Measurements from ENCODE around the gene METTL1. TPM values are rescaled to one million over a fixed set of nuclear protein-coding genes. Genes with fewer than 3 reads are reported as not detected.
"Not testable (repeated sequence)": the region's sequence is repeated elsewhere in the genome, so short reads cannot be mapped to it uniquely, and the experiment has no call there.

METTL1 gene
- total RNA-seq, 2 donors from 2014 or later: 9.3 to 11.6 TPM

- no peak for ATAC-seq
- DNase-seq: no peak
- intact Hi-C loops (cut with DNase I, micrococcal nuclease): no loop called here
Observed at GRCh38 chr12:57732726-57733593, 38.9 kb downstream of the METTL1 start.

DNA sequence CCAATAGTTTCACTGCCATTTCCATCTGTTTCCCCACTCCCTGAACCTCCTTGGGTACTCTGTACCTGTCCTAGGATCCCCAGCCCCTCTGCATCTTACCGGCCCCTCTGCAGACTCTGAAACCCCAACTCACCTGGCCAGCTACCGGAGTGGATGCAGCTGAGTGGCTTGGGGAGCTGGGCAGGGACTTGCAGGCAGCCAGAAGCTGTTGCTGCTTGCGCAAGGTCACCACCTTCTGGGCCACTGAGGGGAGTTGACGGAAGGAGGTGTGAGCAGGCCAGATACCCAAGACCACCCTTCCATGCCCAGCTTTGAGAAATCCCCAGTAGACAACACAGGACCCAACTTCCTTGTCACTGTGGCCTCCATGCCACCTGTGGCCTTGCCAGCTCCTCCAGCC is 39.6 kb downstream of the METTL1 start:
- intact Hi-C loops (cut with DNase I, micrococcal nuclease): no loop called here
- DNase-seq: no peak
- no peak for ATAC-seq

GRCh38 chr12:57731411-57732080 is 40.4 kb downstream of the METTL1 start:
- DNase-seq (no peak), ATAC-seq (no peak)
- intact Hi-C loops (cut with DNase I, micrococcal nuclease): no loop called here

DNA sequence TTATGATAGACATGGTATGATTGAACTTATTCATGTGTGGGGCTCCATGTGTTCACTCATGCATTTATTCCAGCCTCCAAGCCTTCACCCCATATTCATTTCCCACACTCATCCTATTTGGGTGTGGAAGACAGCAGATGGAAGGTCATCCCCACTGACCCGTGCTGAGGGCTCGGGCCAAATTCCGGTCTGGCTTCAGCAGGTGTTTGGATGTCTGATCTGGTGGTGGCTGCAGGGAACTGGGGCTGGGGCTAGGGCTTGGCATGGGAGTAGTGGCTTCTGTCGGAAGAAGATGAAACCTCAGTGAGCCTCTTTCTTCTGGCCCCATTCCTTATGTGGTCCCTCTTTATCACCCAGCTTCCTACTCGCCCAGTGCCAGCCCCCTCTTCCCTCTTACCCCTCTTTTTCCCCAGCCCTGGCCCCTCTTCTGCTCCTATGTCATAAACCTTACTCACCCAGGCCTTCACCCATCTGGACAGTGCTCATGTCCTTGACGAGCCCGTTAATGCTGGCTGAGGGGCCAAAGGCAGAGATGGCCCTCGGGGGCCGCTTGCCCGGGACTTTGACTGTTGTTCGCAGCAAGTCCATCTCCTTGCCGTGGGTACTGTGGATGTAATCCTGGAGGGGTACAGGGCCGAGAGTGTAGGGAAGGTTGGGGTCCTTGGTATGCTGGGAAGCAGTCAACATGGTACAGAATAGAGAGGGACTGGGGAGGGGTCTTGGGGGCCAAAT is 41.4 kb downstream of the METTL1 start:
- no peak for ATAC-seq
- no peak for DNase-seq
- intact Hi-C loops (cut with DNase I, micrococcal nuclease): no loop called here

DNA sequence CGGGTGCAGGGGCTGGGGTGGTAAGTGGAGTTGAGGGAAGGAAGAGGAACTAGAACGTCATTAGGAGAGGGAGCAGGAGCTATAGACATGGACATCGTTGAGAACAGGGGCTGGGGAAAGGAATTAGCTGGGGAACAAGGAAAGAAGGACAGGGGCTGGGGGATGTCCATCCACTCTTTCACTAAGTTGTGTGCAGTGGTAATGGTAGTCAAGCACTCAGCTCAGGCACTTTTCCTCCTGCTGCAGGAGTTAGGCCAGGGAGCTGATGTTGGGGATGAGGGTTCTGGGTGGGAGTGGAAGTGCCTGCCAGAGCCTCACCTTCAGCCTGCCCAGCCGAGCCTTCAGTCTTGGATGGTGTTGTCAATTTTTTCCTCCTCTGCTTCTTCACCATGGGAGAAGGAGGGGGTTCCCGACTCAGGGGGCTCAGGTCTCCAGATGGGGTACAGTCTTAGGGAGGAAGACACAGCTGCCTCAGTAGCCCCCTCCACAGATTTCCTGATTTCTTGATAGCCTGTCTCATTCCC is 42.5 kb downstream of the METTL1 start:
- intact Hi-C loops (cut with DNase I, micrococcal nuclease): no loop called here
- DNase-seq: no peak
- no peak for ATAC-seq

DNA sequence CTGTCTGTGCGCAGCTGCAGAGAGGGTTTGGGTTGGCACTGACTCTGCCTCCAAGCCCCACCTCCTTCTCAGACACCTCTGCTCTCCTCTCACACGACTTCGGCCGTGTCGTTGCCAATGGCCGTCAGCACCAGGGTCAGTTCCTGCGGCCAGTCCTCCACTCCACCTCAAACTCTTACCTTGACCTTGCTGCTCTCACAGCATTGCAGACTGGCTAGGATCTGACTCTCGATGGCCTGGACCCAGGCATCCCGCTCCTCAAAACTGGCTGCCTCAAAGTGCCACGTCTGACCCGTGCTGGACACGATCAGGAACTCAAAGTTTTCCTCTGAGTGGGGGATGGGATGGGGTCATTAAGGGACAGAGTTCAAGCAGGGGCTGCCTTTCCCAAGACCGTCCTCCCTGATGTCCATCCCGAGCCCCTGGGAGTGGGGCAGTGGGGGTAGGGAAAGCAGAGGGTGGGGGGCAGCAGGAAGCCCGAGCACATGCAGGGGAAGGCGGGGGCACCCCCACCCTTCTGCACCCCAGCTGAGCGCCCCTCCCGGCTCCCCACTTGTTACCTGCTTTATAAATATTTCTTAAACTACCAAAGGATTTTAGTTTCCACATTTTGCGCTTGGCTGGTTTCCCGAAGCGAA is 44.0 kb downstream of the METTL1 start:
- ATAC-seq (no peak), DNase-seq (no peak)
- intact Hi-C loops (cut with DNase I, micrococcal nuclease): no loop called here

DNA sequence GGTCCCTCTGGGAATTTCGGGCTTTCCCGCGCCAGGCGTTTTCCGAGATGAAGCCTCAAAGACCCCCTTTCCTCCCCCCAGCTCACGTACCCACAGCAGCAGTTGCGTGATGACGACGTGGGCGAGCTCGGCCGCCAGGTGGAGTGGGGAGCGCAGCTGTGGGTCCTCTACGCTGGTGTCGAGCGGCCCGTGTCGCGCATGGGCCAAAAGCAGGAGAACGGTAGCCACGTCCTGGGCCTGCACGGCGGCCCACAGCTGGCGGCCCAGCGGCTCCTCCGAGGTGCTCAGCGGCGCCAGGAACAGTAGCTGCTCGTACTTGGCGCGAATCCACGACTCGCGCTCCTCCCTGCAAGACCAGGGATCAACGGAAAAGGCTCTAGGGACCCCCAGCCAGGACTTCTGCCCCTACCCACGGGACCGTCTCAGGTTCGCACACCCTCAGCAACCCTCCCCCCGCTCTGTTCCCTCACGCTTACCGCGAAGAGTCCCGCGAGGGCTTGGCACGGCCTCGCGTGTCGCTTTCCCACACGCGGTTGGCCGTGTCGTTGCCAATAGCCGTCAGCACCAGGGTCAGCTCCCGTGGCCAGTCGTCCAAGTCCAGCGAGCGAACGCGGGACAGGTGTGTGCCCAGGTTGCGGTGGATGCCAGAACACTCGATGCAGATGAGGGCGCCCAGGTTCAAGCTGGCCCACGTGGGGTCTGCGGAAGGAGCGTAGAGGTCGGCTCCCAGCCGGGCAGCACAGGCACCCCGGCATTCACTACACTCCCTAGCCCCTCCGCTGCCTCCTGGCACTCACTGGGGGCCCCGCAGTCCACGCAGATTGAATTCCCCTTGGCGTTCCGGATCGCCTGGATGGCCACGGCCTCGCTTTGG is 44.8 kb downstream of the METTL1 start:
- intact Hi-C loops (cut with DNase I, micrococcal nuclease): no loop called here
- DNase-seq (no peak), ATAC-seq (peak; percentile 28)

DNA sequence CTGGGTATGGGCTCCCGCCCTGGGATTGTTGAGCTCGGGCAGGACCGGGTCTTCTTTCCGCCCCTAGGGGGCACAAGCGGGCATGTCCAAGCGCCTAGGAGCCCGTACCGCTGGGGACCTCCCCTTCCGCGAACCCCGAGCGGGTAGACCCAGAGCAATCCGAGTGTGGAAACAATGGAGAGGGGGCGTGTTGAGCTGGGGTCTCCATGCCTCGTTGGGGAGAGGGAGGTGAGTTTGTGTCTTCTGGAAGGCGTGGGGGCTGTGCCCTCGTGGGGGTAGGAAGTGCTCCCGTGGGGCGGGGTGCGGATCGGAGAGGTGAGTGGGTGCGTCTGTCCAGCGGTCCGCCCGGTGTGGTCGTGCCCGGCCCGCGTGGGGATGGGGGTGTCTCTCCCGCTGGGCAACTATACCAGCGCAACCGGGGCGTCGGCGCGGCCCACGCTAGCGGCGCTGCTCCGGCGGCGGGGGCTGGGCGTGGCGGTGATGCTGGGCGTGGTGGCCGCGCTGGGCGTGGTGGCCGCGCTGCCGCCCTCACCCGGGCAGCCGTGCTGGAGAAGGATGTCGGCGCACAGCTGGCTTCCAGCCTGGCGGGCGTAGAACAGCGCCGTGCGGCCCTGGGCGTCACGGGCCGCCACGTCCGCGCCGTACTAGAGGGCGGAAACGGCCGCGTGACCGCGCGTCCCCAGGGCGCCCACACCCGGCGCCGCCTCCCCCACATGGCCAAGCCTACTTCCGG is 45.6 kb downstream of the METTL1 start:
- intact Hi-C loops (cut with DNase I, micrococcal nuclease): no loop called here
- DNase-seq: peak; percentile 78 to 87

GRCh38 chr12:57725851-57726150 is 46.1 kb downstream of the METTL1 start:
- ATAC-seq (no peak), DNase-seq (no peak)
- intact Hi-C loops (cut with DNase I, micrococcal nuclease): no loop called here

More for the DNA sequence above, 45.6 kb downstream of the METTL1 start:
- peak; percentile 86 for ATAC-seq

DNA sequence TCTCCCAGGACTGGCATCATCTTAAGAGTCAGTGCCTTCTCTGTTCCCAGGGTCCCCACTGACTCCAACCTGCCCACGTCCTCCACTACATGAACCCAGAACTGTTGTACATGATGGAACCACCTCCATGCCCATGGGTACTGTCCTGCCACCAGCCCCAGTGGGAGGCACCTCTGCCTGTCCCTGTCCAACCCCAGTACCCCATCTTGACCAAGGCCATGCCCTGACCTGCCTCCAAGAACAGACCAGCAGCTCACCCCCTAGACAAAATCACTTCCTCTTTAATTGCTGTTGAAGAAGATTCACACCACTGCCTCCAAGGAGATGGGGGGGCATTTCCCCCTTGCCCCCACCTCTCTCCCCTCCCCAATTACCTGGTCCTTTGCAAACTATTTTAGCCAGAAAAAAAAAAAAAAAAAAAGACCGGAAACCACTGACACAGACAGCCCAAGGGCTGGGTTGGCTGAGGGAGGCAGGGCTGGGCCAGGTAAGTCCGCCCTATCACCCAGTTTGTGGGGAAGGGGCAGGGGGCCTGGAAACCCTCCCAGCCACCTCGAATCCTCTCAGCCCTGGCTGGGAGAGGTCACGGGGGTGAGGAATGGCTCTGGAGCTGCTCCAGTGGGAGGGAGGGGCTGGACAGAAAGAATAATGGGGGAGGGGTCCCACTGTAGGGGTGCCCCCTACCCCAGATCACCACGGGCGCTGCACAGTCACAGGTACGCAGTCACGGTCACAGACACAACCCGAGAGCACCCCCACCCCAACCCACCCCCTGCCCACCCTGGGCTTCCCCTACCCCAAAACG is 46.8 kb downstream of the METTL1 start:
- no peak for DNase-seq

GRCh38 chr12:57724003-57724935 is 47.6 kb downstream of the METTL1 start:
- intact Hi-C loops (cut with DNase I, micrococcal nuclease): no loop called here
- DNase-seq (no peak), ATAC-seq (no peak)

More for the DNA sequence above, 46.8 kb downstream of the METTL1 start:
- ATAC-seq: no peak
- intact Hi-C loops (cut with DNase I, micrococcal nuclease): no loop called here

GRCh38 chr12:57723630-57723962 is 48.3 kb downstream of the METTL1 start:
- intact Hi-C loops (cut with DNase I, micrococcal nuclease): no loop called here
- ATAC-seq (no peak), DNase-seq (no peak)

DNA sequence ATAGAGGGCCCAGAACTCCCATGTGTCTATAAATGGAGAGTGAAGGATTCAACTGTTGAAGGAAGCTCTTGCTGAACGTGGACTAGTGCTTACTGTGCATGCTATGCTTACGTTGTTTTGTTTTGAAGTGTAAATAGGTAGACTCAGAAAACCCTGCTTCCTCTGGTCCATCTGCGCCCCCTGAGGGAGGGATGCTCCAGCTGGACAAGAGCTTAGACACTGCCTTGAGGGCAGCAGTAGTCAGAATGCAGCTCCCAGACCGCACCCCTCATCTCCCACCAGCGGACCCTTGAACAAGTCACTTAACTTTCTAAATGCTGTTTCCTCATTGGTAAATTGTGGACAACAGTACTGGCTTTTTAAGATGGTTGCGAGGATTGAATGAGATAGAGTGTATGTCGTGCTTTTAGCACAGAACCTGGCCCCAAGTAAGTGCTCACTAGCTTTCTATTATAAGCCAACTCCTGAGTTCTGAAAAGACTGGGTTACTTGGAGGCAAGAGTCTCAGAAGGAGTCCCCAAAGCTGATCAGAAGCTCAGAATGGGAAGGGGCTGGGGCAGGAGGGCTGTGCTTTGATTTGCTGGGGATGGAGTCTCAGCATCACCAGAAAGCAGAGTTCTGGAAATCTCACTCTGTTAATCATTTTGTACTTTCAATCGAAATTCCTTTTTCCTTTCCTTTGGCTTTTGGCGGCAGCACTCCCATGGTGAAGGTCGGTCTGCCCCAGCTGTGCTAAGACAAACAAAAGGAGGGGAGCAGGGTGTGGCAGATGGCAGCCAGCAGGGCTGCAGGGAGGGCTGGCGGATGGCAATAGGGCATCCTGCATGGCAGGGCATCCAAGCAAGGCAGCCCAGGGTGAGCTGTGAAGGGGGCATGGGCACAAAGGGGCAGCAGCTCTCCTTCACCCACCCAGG is 48.9 kb downstream of the METTL1 start:
- ATAC-seq (no peak), DNase-seq (no peak)
- intact Hi-C loops (cut with DNase I, micrococcal nuclease): no loop called here

DNA sequence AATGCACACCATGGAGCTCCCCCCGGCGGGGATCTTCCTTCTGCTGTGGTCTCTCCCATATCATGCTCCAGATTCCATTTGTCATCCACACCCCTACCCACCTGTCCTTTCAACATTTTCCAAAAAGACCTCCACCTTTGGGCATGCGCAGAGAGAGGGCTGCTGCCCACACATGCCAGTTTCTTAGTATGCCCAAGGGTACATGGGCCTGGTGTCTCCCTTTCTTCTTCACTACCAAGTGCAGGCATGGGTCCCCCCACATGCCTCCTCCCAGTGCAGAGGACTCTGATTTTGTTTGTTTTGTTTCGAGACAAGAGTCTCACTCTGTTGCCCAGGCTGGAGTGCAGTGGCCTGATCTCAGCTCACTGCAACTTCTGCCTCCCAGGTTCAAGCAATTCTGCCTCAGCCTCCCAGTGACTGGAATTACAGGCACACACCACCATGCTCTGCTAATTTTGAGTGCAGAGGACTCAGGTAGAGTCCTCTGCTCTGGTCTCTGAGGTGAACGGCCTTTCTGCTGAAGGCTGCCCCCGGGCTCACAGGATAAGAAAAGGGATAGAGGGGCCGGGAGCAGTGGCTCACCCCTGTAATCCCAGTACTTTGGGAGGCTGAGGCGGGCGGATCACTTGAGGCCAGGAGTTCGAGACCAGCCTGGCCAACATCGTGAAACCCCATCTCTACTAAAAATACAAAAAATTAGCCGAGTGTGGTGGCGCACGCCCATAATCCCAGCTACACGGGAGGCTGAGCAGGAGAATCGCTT is 49.9 kb downstream of the METTL1 start:
- DNase-seq; intact Hi-C loops (cut with DNase I, micrococcal nuclease); ATAC-seq: not testable (repeated sequence)

Measured in left colon (tissue), 2 donors.